Subcutaneous abdominal adipose tissue (tissue), 5 donors: ENCODE measurements around the gene DNAH14.
"Not testable (repeated sequence)": the region's sequence is repeated elsewhere in the genome, so short reads cannot be mapped to it uniquely, and the experiment has no call there.

Source experiments
- H3K27ac ChIP-seq: one replicate; pipeline ENCODE4 v1.7.0; 2013; ENCODE audit warnings: low read depth, mild to moderate bottlenecking, inconsistent platforms, low read length, moderate library complexity
- H3K27me3 ChIP-seq, 5 donors: one replicate each; pipeline ENCODE4 v1.7.0; 2013; ENCODE audit warnings: low read length in 5 of 5, inconsistent platforms in 1 of 5; ENCODE audit not compliant: control insufficient read depth in 5 of 5, insufficient read depth in 4 of 5
- H3K36me3 ChIP-seq, 5 donors: one replicate each; pipeline ENCODE4 v1.7.0; 2013; ENCODE audit warnings: low read length in 5 of 5; ENCODE audit not compliant: control insufficient read depth in 5 of 5, insufficient read depth in 5 of 5
- H3K4me1 ChIP-seq, 5 donors: one replicate each; pipeline ENCODE4 v1.7.0; 2013; ENCODE audit warnings: low read length in 5 of 5, mild to moderate bottlenecking in 3 of 5, moderate library complexity in 1 of 5; ENCODE audit not compliant: control insufficient read depth in 5 of 5, insufficient read depth in 5 of 5
- H3K4me3 ChIP-seq, 5 donors: one replicate each; pipeline ENCODE4 v1.7.0; 2013; ENCODE audit warnings: low read length in 5 of 5, low read depth in 1 of 5
- H3K9ac ChIP-seq, 5 donors: one replicate each; pipeline ENCODE4 v1.7.0; 2013; ENCODE audit warnings: low read length in 5 of 5, mild to moderate bottlenecking in 4 of 5, moderate library complexity in 3 of 5
- H3K9me3 ChIP-seq, 5 donors: one replicate each; pipeline ENCODE4 v1.7.0; 2013; ENCODE audit warnings: low read length in 5 of 5; ENCODE audit not compliant: control insufficient read depth in 5 of 5
- donor health status: healthy.
- donor health status: healthy.
- donor health status: healthy.
- donor health status: healthy.
- donor health status: healthy.

DNAH14 gene

GRCh38 chr1:225159793-225160192, 230.3 kb downstream of the DNAH14 start:
- no peaks in the 10 kb centered on the region for H3K9me3 ChIP-seq
- no peaks in the 10 kb centered on the region for H3K4me1 ChIP-seq
- H3K27ac ChIP-seq, result no peak overlapping the region
- H3K36me3 ChIP-seq, result no peaks in the 10 kb centered on the region
- H3K27me3 ChIP-seq, result no peaks in the 10 kb centered on the region
- H3K4me3 ChIP-seq, result no peak overlapping the region
- no peak overlapping the region for H3K9ac ChIP-seq

- not testable (repeated sequence) for H3K27ac ChIP-seq, H3K27me3 ChIP-seq, H3K4me3 ChIP-seq, H3K9ac ChIP-seq, H3K36me3 ChIP-seq, H3K4me1 ChIP-seq
- peaks cover 0 to 30% (median 14%) of the 10 kb centered on the region in 5 donors for H3K9me3 ChIP-seq
Measured at GRCh38 chr1:225177409-225177808, 247.9 kb downstream of the DNAH14 start.

- Histone ChIP-seq H3K9ac (no peak overlapping the region), H3K4me1 (no peaks in the 10 kb centered on the region), H3K27ac (no peak overlapping the region), H3K27me3 (no peaks in the 10 kb centered on the region), H3K36me3 (no peaks in the 10 kb centered on the region), H3K9me3 (peaks cover 0 to 38% (median 14%) of the 10 kb centered on the region in 5 donors), H3K4me3 (no peak overlapping the region)
Measured at GRCh38 chr1:225179686-225180085, 250.2 kb downstream of the DNAH14 start.

- peaks cover 0 to 34% (median 14%) of the 10 kb centered on the region in 5 donors for H3K9me3 ChIP-seq
Measured at GRCh38 chr1:225182716-225183115, 253.2 kb downstream of the DNAH14 start.

GRCh38 chr1:225191199-225191753, 261.8 kb downstream of the DNAH14 start:
- H3K4me1 ChIP-seq, result no peaks in the 10 kb centered on the region
- no peak overlapping the region for H3K4me3 ChIP-seq
- H3K36me3 ChIP-seq, result no peaks in the 10 kb centered on the region
- no peak overlapping the region for H3K9ac ChIP-seq
- H3K27ac ChIP-seq, result no peak overlapping the region
- no peaks in the 10 kb centered on the region for H3K27me3 ChIP-seq
- peaks cover 2 to 25% (median 4%) of the 10 kb centered on the region in 5 donors for H3K9me3 ChIP-seq

More at GRCh38 chr1:225182716-225183115, 253.2 kb downstream of the DNAH14 start:
- Histone ChIP-seq H3K27me3 (no peaks in the 10 kb centered on the region), H3K4me3 (no peak overlapping the region), H3K27ac (no peak overlapping the region), H3K36me3 (no peaks in the 10 kb centered on the region), H3K9ac (no peak overlapping the region), H3K4me1 (no peaks in the 10 kb centered on the region)

- no peaks in the 10 kb centered on the region for H3K27me3 ChIP-seq
- H3K4me3 ChIP-seq, result no peak overlapping the region
- no peaks in the 10 kb centered on the region for H3K36me3 ChIP-seq
- H3K9ac ChIP-seq, result no peak overlapping the region
- no peak overlapping the region for H3K27ac ChIP-seq
- H3K9me3 ChIP-seq, result peaks cover 0 to 6% (median 0%) of the 10 kb centered on the region in 5 donors
- H3K4me1 ChIP-seq, result no peaks in the 10 kb centered on the region
Measured at GRCh38 chr1:225201447-225201846, 272.0 kb downstream of the DNAH14 start.

GRCh38 chr1:225207791-225208190, 278.3 kb downstream of the DNAH14 start:
- no peaks in the 10 kb centered on the region for H3K4me1 ChIP-seq
- H3K27me3 ChIP-seq, result no peaks in the 10 kb centered on the region
- no peak overlapping the region for H3K4me3 ChIP-seq
- H3K9me3 ChIP-seq, result peaks cover 2 to 12% (median 6%) of the 10 kb centered on the region in 5 donors
- H3K9ac ChIP-seq, result no peak overlapping the region
- no peaks in the 10 kb centered on the region for H3K36me3 ChIP-seq
- H3K27ac ChIP-seq, result no peak overlapping the region

- Histone ChIP-seq H3K4me3 (no peak overlapping the region), H3K9me3 (peaks cover 2 to 12% (median 6%) of the 10 kb centered on the region in 5 donors), H3K4me1 (no peaks in the 10 kb centered on the region), H3K36me3 (no peaks in the 10 kb centered on the region), H3K27ac (no peak overlapping the region), H3K27me3 (no peaks in the 10 kb centered on the region), H3K9ac (no peak overlapping the region)
Measured at GRCh38 chr1:225209153-225209552, 279.7 kb downstream of the DNAH14 start.

GRCh38 chr1:225210180-225210579, 280.7 kb downstream of the DNAH14 start:
- not testable (repeated sequence) for H3K4me1 ChIP-seq, H3K27me3 ChIP-seq, H3K9ac ChIP-seq, H3K36me3 ChIP-seq, H3K27ac ChIP-seq, H3K4me3 ChIP-seq
- peaks cover 2 to 12% (median 6%) of the 10 kb centered on the region in 5 donors for H3K9me3 ChIP-seq

GRCh38 chr1:225211694-225212442, 282.4 kb downstream of the DNAH14 start:
- not testable (repeated sequence) for H3K27ac ChIP-seq, H3K27me3 ChIP-seq, H3K9ac ChIP-seq, H3K4me3 ChIP-seq, H3K4me1 ChIP-seq, H3K36me3 ChIP-seq
- H3K9me3 ChIP-seq, result peaks cover 2 to 12% (median 6%) of the 10 kb centered on the region in 5 donors
